Measurements from ENCODE around the gene SLC8A1. TPM values are rescaled to one million over a fixed set of nuclear protein-coding genes. Genes with fewer than 3 reads are reported as not detected.

Gene SLC8A1
- total and polyA plus RNA-seq, 2 experiments from 2014 or later = 103 to 682 TPM

GRCh38 chr2:40369267-40370006, 82.5 kb downstream of the SLC8A1 start:
- DNase-seq (ENCODE audit: low read depth in 1 of 2, low spot score in 1 of 2) = no peak
- Histone ChIP-seq H3K9me3 (ENCODE audit: low read depth) (no peaks in the 10 kb centered on the region), H3K4me1 (ENCODE audit: low read depth) (peaks cover 73% of the 10 kb centered on the region), H3K4me3 (no peak overlapping the region), H3K27me3 (no peaks in the 10 kb centered on the region), H3K27ac (no peak overlapping the region), H3K36me3 (peaks cover 4% of the 10 kb centered on the region)
- TF ChIP-seq CTCF (IDR thresholded peaks at IDR 0.05; ENCODE audit: low read depth, low read length) = no peak

GRCh38 chr2:40367652-40368051, 84.2 kb downstream of the SLC8A1 start:
- no peaks in the 10 kb centered on the region for H3K27me3 ChIP-seq
- H3K27ac ChIP-seq = peak overlapping the region; percentile 2
- TF ChIP-seq CTCF (IDR thresholded peaks at IDR 0.05; ENCODE audit: low read depth, low read length) = no peak
- H3K4me3 ChIP-seq = no peak overlapping the region
- no peaks in the 10 kb centered on the region for H3K9me3 ChIP-seq (ENCODE audit: low read depth)
- peaks cover 4% of the 10 kb centered on the region for H3K36me3 ChIP-seq
- H3K4me1 ChIP-seq (ENCODE audit: low read depth) = peaks cover 68% of the 10 kb centered on the region
- DNase-seq (ENCODE audit: low read depth in 1 of 2, low spot score in 1 of 2) = peak in 1 of 2 donors; percentile 73

GRCh38 chr2:40367032-40367431, 84.9 kb downstream of the SLC8A1 start:
- H3K4me1 ChIP-seq (ENCODE audit: low read depth) = peaks cover 61% of the 10 kb centered on the region
- peak overlapping the region; percentile 2 for H3K27ac ChIP-seq
- no peaks in the 10 kb centered on the region for H3K27me3 ChIP-seq
- peaks cover 4% of the 10 kb centered on the region for H3K36me3 ChIP-seq
- H3K4me3 ChIP-seq = no peak overlapping the region
- DNase-seq (ENCODE audit: low read depth in 1 of 2, low spot score in 1 of 2) = no peak
- no peaks in the 10 kb centered on the region for H3K9me3 ChIP-seq (ENCODE audit: low read depth)
- no peak for TF ChIP-seq CTCF (IDR thresholded peaks at IDR 0.05; ENCODE audit: low read depth, low read length)

GRCh38 chr2:40364151-40364874, 87.6 kb downstream of the SLC8A1 start:
- TF ChIP-seq CTCF (IDR thresholded peaks at IDR 0.05; ENCODE audit: low read depth, low read length) = no peak
- no peaks in the 10 kb centered on the region for H3K9me3 ChIP-seq (ENCODE audit: low read depth)
- peaks cover 53% of the 10 kb centered on the region for H3K4me1 ChIP-seq (ENCODE audit: low read depth)
- no peaks in the 10 kb centered on the region for H3K27me3 ChIP-seq
- H3K27ac ChIP-seq = peak overlapping the region; percentile 66
- H3K4me3 ChIP-seq = no peak overlapping the region
- DNase-seq (ENCODE audit: low read depth in 1 of 2, low spot score in 1 of 2) = peak in 1 of 2 donors; percentile 60
- H3K36me3 ChIP-seq = peaks cover 2% of the 10 kb centered on the region

GRCh38 chr2:40363631-40364030, 88.3 kb downstream of the SLC8A1 start:
- no peaks in the 10 kb centered on the region for H3K9me3 ChIP-seq (ENCODE audit: low read depth)
- peaks cover 50% of the 10 kb centered on the region for H3K4me1 ChIP-seq (ENCODE audit: low read depth)
- no peaks in the 10 kb centered on the region for H3K27me3 ChIP-seq
- no peak for TF ChIP-seq CTCF (IDR thresholded peaks at IDR 0.05; ENCODE audit: low read depth, low read length)
- H3K4me3 ChIP-seq = no peak overlapping the region
- DNase-seq (ENCODE audit: low read depth in 1 of 2, low spot score in 1 of 2) = peak in 1 of 2 donors; percentile 43
- peak overlapping the region; percentile 66 for H3K27ac ChIP-seq
- H3K36me3 ChIP-seq = no peaks in the 10 kb centered on the region
